ENCODE measurements around the gene SPATA20.

The SPATA20 gene

DNA sequence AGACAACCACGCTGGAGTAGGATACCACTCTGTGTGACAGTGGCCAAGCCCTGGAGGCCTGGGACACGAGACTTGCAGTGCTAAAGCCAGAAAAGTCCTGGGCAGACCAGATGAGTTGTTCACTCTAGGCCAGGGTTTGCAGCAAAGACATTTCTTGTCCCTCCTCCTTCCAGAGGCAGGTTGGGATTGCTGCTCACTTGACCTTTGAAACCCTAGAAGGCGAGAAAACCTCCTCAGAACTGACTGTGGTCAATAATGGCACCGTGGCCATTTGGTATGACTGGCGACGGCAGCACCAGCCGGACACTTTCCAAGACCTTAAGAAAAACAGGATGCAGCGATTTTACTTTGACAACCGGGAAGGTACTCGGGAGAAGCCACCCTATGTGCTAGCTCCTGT lies 24.2 kb upstream of the SPATA20 start:
- Histone ChIP-seq H3K4me1 (ENCODE audit: control insufficient read depth, low read depth, low read length) (no peaks in the 10 kb centered on the region), H2BK5ac (ENCODE audit: low read length) (no peak overlapping the region), H3K9ac (ENCODE audit: low read length) (no peak overlapping the region), H3K4ac (ENCODE audit: low read depth, low read length) (no peak overlapping the region), H3K27me3 (ENCODE audit: insufficient read depth, low read length, poor library complexity) (no peaks in the 10 kb centered on the region), H3K4me2 (ENCODE audit: low read length) (no peak overlapping the region), H3K79me2 (ENCODE audit: control insufficient read depth, insufficient read depth, low read length) (no peaks in the 10 kb centered on the region), H3K56ac (ENCODE audit: low read length) (no peak overlapping the region), H2AK5ac (ENCODE audit: low read length) (no peak overlapping the region), H4K5ac (ENCODE audit: low read length) (no peak overlapping the region), H3K23ac (ENCODE audit: low read length) (no peak overlapping the region), H3K4me3 (ENCODE audit: low read length) (no peak overlapping the region), H2BK15ac (replicated peaks; ENCODE audit: low read depth) (no peak overlapping the region), H4K8ac (ENCODE audit: low read depth, low read length) (no peak overlapping the region), H2BK120ac (ENCODE audit: low read depth, low read length) (no peak overlapping the region), H3K18ac (ENCODE audit: low read length) (no peak overlapping the region), H3K79me1 (ENCODE audit: low read length) (no peaks in the 10 kb centered on the region), H3K36me3 (ENCODE audit: control insufficient read depth, insufficient read depth, low read length) (no peaks in the 10 kb centered on the region), H3K27ac (ENCODE audit: low read depth, low read length) (no peak overlapping the region)
- WGBS (ENCODE audit: extremely low coverage, insufficient coverage, low lambda C conversion rate), result no CpG with 5 or more reads among the region's 10 CpGs
- no peak for DNase-seq

DNA sequence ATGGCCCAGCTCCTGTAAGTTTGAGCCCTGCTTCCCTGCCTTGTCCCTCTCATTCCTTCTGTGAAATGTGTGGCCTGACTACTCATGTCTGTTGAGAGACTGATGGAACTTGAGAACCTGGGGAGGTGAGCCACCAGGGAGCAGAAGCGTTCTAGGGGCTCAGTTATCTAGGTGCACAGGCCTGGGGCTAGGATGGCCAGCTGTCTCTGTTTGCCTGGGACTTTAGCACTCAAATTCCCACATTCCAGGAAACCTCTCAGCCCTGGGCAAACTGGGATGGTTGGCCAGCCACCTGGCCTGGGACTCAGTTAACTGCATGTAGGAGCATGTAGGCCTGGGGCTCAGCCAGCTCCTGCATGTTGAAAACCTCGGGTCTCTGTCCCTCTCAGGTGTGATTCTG lies 23.8 kb upstream of the SPATA20 start:
- H4K8ac ChIP-seq (ENCODE audit: low read depth, low read length), result no peak overlapping the region
- no peak overlapping the region for H3K27ac ChIP-seq (ENCODE audit: low read depth, low read length)
- no peak for DNase-seq
- no peak overlapping the region for H2BK15ac ChIP-seq (replicated peaks; ENCODE audit: low read depth)
- H3K27me3 ChIP-seq (ENCODE audit: insufficient read depth, low read length, poor library complexity), result no peaks in the 10 kb centered on the region
- H3K4ac ChIP-seq (ENCODE audit: low read depth, low read length), result no peak overlapping the region
- H3K9ac ChIP-seq (ENCODE audit: low read length), result no peak overlapping the region
- H3K4me2 ChIP-seq (ENCODE audit: low read length), result no peak overlapping the region
- no peak overlapping the region for H2BK120ac ChIP-seq (ENCODE audit: low read depth, low read length)
- H3K79me1 ChIP-seq (ENCODE audit: low read length), result no peaks in the 10 kb centered on the region
- H3K4me1 ChIP-seq (ENCODE audit: control insufficient read depth, low read depth, low read length), result no peaks in the 10 kb centered on the region
- no peak overlapping the region for H3K4me3 ChIP-seq (ENCODE audit: low read length)
- H2AK5ac ChIP-seq (ENCODE audit: low read length), result no peak overlapping the region
- WGBS (ENCODE audit: extremely low coverage, insufficient coverage, low lambda C conversion rate), result no CpG with 5 or more reads among the region's 2 CpGs
- no peak overlapping the region for H3K18ac ChIP-seq (ENCODE audit: low read length)
- no peak overlapping the region for H3K56ac ChIP-seq (ENCODE audit: low read length)
- no peak overlapping the region for H4K5ac ChIP-seq (ENCODE audit: low read length)
- no peak overlapping the region for H2BK5ac ChIP-seq (ENCODE audit: low read length)
- H3K79me2 ChIP-seq (ENCODE audit: control insufficient read depth, insufficient read depth, low read length), result no peaks in the 10 kb centered on the region
- no peak overlapping the region for H3K23ac ChIP-seq (ENCODE audit: low read length)
- no peaks in the 10 kb centered on the region for H3K36me3 ChIP-seq (ENCODE audit: control insufficient read depth, insufficient read depth, low read length)

DNA sequence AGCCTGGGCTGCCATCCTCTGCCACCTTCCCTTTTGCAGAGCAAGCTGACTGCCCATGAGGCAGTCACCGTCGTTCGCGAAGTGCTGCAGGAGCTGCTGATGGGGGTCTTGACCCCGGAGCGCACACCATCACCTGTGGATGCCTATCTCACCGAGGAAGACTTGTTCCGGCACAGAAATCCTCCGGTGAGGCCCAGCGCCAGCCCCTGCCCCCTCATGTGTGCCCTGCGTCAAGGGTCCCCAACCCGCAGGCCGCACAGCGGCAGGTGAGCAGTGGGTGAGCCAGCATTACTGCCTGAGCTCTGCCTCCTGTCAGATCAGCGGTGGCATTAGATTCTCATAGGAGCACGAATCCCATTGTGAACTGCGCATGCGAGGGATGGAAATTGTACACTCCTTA lies 22.1 kb upstream of the SPATA20 start:
- Histone ChIP-seq H3K27me3 (ENCODE audit: insufficient read depth, low read length, poor library complexity) (no peaks in the 10 kb centered on the region), H2BK120ac (ENCODE audit: low read depth, low read length) (no peak overlapping the region), H2AK5ac (ENCODE audit: low read length) (no peak overlapping the region), H3K23ac (ENCODE audit: low read length) (no peak overlapping the region), H3K4me1 (ENCODE audit: control insufficient read depth, low read depth, low read length) (no peaks in the 10 kb centered on the region), H3K18ac (ENCODE audit: low read length) (no peak overlapping the region), H4K5ac (ENCODE audit: low read length) (no peak overlapping the region), H3K79me1 (ENCODE audit: low read length) (no peaks in the 10 kb centered on the region), H4K8ac (ENCODE audit: low read depth, low read length) (no peak overlapping the region), H2BK15ac (replicated peaks; ENCODE audit: low read depth) (no peak overlapping the region), H3K56ac (ENCODE audit: low read length) (no peak overlapping the region), H3K4me2 (ENCODE audit: low read length) (no peak overlapping the region), H3K27ac (ENCODE audit: low read depth, low read length) (no peak overlapping the region), H3K4ac (ENCODE audit: low read depth, low read length) (no peak overlapping the region), H3K36me3 (ENCODE audit: control insufficient read depth, insufficient read depth, low read length) (no peaks in the 10 kb centered on the region), H3K79me2 (ENCODE audit: control insufficient read depth, insufficient read depth, low read length) (no peaks in the 10 kb centered on the region), H2BK5ac (ENCODE audit: low read length) (no peak overlapping the region), H3K4me3 (ENCODE audit: low read length) (no peak overlapping the region), H3K9ac (ENCODE audit: low read length) (no peak overlapping the region)
- no peak for DNase-seq
- WGBS (ENCODE audit: extremely low coverage, insufficient coverage, low lambda C conversion rate), result no CpG with 5 or more reads among the region's 18 CpGs

DNA sequence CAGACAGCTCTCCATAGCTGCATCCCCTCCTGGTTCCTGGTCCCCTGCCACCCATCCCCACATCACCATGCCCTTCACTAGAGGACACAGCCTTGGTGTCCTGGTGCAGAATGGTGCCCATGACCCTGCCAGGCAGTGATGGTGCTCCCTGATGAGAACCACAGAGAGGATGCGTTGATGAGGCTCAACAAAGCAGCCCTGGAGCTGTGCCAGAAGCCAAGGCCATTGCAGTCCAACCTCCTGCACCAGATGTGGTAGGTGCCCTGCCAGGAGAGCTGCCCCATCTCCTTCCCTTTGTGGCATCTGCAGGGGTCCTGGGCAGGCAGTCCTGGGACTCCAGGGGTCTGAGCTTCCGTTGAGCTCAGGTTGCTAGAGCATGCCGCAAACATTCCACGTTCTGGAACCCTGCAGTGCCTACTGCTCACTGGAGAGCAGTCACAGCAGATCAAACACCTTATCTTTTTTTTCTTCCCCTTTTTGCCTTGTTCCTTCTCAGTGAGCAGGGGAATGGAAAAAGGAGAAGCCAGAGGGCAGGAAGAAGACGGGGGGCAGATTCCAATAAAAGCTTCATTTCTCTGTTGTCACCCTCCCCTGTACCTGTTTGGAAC lies 19.7 kb upstream of the SPATA20 start:
- no peak overlapping the region for H3K18ac ChIP-seq (ENCODE audit: low read length)
- no peak overlapping the region for H3K9ac ChIP-seq (ENCODE audit: low read length)
- H3K27me3 ChIP-seq (ENCODE audit: insufficient read depth, low read length, poor library complexity), result no peaks in the 10 kb centered on the region
- no peak overlapping the region for H4K5ac ChIP-seq (ENCODE audit: low read length)
- no peak overlapping the region for H2BK5ac ChIP-seq (ENCODE audit: low read length)
- H3K4ac ChIP-seq (ENCODE audit: low read depth, low read length), result no peak overlapping the region
- peak; percentile 37 for DNase-seq
- H3K79me2 ChIP-seq (ENCODE audit: control insufficient read depth, insufficient read depth, low read length), result no peaks in the 10 kb centered on the region
- no peak overlapping the region for H2AK5ac ChIP-seq (ENCODE audit: low read length)
- no CpG with 5 or more reads among the region's 5 CpGs for WGBS (ENCODE audit: extremely low coverage, insufficient coverage, low lambda C conversion rate)
- peaks cover 3% of the 10 kb centered on the region for H3K4me1 ChIP-seq (ENCODE audit: control insufficient read depth, low read depth, low read length)
- no peak overlapping the region for H3K4me3 ChIP-seq (ENCODE audit: low read length)
- H3K79me1 ChIP-seq (ENCODE audit: low read length), result no peaks in the 10 kb centered on the region
- no peak overlapping the region for H2BK15ac ChIP-seq (replicated peaks; ENCODE audit: low read depth)
- no peak overlapping the region for H3K27ac ChIP-seq (ENCODE audit: low read depth, low read length)
- no peaks in the 10 kb centered on the region for H3K36me3 ChIP-seq (ENCODE audit: control insufficient read depth, insufficient read depth, low read length)
- no peak overlapping the region for H4K8ac ChIP-seq (ENCODE audit: low read depth, low read length)
- H2BK120ac ChIP-seq (ENCODE audit: low read depth, low read length), result no peak overlapping the region
- H3K4me2 ChIP-seq (ENCODE audit: low read length), result no peak overlapping the region
- no peak overlapping the region for H3K56ac ChIP-seq (ENCODE audit: low read length)
- no peak overlapping the region for H3K23ac ChIP-seq (ENCODE audit: low read length)

DNA sequence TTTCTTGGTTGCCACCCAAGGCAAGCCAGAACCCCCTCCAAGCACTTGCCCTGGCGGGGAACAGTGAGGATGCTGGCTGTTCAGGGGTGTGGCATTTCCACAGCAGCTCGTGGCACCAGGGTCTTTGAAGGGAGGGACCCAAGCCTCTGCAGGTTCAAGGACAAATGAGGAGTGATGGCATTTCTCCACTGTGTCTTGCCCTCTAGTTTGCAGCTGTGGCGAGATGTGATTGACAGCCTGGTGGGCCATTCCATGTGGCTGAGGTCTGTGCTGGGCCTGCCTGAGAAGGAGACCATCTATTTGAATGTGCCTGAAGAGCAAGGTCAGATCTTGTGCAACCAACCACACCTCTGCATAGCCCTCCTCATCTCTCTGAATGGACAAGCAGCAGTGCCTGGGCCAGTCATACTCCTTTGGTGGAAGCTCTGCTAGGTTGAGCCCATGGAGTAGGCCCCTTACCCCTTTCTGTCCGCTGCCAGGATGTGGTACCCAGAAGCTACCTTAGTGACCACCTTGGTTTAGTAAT lies 19.0 kb upstream of the SPATA20 start:
- Histone ChIP-seq H3K27ac (ENCODE audit: low read depth, low read length) (no peak overlapping the region), H3K79me1 (ENCODE audit: low read length) (no peaks in the 10 kb centered on the region), H3K27me3 (ENCODE audit: insufficient read depth, low read length, poor library complexity) (no peaks in the 10 kb centered on the region), H3K79me2 (ENCODE audit: control insufficient read depth, insufficient read depth, low read length) (no peaks in the 10 kb centered on the region), H2BK120ac (ENCODE audit: low read depth, low read length) (no peak overlapping the region), H3K56ac (ENCODE audit: low read length) (no peak overlapping the region), H3K4ac (ENCODE audit: low read depth, low read length) (no peak overlapping the region), H2BK15ac (replicated peaks; ENCODE audit: low read depth) (no peak overlapping the region), H4K8ac (ENCODE audit: low read depth, low read length) (no peak overlapping the region), H2AK5ac (ENCODE audit: low read length) (no peak overlapping the region), H2BK5ac (ENCODE audit: low read length) (no peak overlapping the region), H3K23ac (ENCODE audit: low read length) (no peak overlapping the region), H3K4me2 (ENCODE audit: low read length) (no peak overlapping the region), H3K9ac (ENCODE audit: low read length) (no peak overlapping the region), H4K5ac (ENCODE audit: low read length) (no peak overlapping the region), H3K18ac (ENCODE audit: low read length) (no peak overlapping the region), H3K4me3 (ENCODE audit: low read length) (no peak overlapping the region), H3K4me1 (ENCODE audit: control insufficient read depth, low read depth, low read length) (peaks cover 4% of the 10 kb centered on the region), H3K36me3 (ENCODE audit: control insufficient read depth, insufficient read depth, low read length) (no peaks in the 10 kb centered on the region)
- DNase-seq, result no peak
- no CpG with 5 or more reads among the region's 4 CpGs for WGBS (ENCODE audit: extremely low coverage, insufficient coverage, low lambda C conversion rate)

DNA sequence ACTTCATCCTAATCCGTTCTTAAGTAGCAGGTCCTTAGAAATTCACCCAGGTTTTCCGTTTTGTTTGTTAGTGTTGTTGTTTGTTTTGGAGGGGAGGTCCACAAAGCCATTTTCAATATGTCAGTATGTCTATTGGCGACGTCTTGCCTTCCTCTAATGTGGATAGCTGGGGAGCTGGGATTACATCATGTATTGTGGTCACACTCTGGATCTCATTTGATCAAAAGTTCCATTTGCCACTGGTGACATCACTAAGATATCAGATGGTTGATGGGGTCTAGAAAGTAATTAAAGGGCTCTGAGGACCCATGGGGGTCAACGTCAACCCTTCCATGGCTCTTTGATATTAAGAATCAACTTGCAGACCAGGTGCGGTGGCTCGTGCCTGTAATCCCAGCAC lies 17.1 kb upstream of the SPATA20 start:
- H2BK5ac ChIP-seq (ENCODE audit: low read length), result no peak overlapping the region
- no peak overlapping the region for H3K56ac ChIP-seq (ENCODE audit: low read length)
- no CpG with 5 or more reads among the region's 7 CpGs for WGBS (ENCODE audit: extremely low coverage, insufficient coverage, low lambda C conversion rate)
- no peak overlapping the region for H2AK5ac ChIP-seq (ENCODE audit: low read length)
- H3K27me3 ChIP-seq (ENCODE audit: insufficient read depth, low read length, poor library complexity), result no peaks in the 10 kb centered on the region
- H3K23ac ChIP-seq (ENCODE audit: low read length), result no peak overlapping the region
- no peak overlapping the region for H3K9ac ChIP-seq (ENCODE audit: low read length)
- no peak overlapping the region for H3K4me3 ChIP-seq (ENCODE audit: low read length)
- no peaks in the 10 kb centered on the region for H3K79me2 ChIP-seq (ENCODE audit: control insufficient read depth, insufficient read depth, low read length)
- H3K79me1 ChIP-seq (ENCODE audit: low read length), result no peaks in the 10 kb centered on the region
- no peak overlapping the region for H4K5ac ChIP-seq (ENCODE audit: low read length)
- no peak overlapping the region for H3K27ac ChIP-seq (ENCODE audit: low read depth, low read length)
- DNase-seq, result no peak
- no peak overlapping the region for H3K4ac ChIP-seq (ENCODE audit: low read depth, low read length)
- no peak overlapping the region for H2BK120ac ChIP-seq (ENCODE audit: low read depth, low read length)
- H3K4me2 ChIP-seq (ENCODE audit: low read length), result no peak overlapping the region
- no peak overlapping the region for H4K8ac ChIP-seq (ENCODE audit: low read depth, low read length)
- H3K18ac ChIP-seq (ENCODE audit: low read length), result no peak overlapping the region
- no peak overlapping the region for H2BK15ac ChIP-seq (replicated peaks; ENCODE audit: low read depth)
- no peaks in the 10 kb centered on the region for H3K36me3 ChIP-seq (ENCODE audit: control insufficient read depth, insufficient read depth, low read length)
- peaks cover 4% of the 10 kb centered on the region for H3K4me1 ChIP-seq (ENCODE audit: control insufficient read depth, low read depth, low read length)

All from mesendoderm (in vitro differentiated cells).